Trophoblast cell (in vitro differentiated cells and primary cell): ENCODE data around the gene PLLP.

Experiments used
- DNase-seq, 2 donors: peaks; one replicate each; pipeline ENCODE4 v3.0.0-alpha.2; 2016
- H2AFZ ChIP-seq: 2 replicates; pipeline ENCODE4 v1.6.1; 2013; ENCODE audit warnings: low read length, moderate library complexity, mild to moderate bottlenecking; ENCODE audit not compliant: insufficient read depth, poor library complexity
- H2AK5ac ChIP-seq: 2 replicates; pipeline ENCODE4 v1.6.1; 2013; ENCODE audit warnings: mild to moderate bottlenecking, low read length
- H2BK120ac ChIP-seq: 2 replicates; pipeline ENCODE4 v1.6.1; 2013; ENCODE audit warnings: low read length, mild to moderate bottlenecking, moderate library complexity; ENCODE audit not compliant: insufficient read depth, poor library complexity
- H2BK12ac ChIP-seq: 2 replicates; pipeline ENCODE4 v1.6.1; 2013; ENCODE audit warnings: mild to moderate bottlenecking, low read length, moderate library complexity
- H2BK5ac ChIP-seq: 2 replicates; pipeline ENCODE4 v1.6.1; 2013; ENCODE audit warnings: low read length, low read depth, moderate library complexity, mild to moderate bottlenecking; ENCODE audit not compliant: poor library complexity
- H3K14ac ChIP-seq: 2 replicates; pipeline ENCODE4 v1.6.1; 2013; ENCODE audit warnings: mild to moderate bottlenecking, low read length
- H3K18ac ChIP-seq: 2 replicates; pipeline ENCODE4 v1.6.1; 2013; ENCODE audit warnings: mild to moderate bottlenecking, low read length
- H3K23ac ChIP-seq: 2 replicates; pipeline ENCODE4 v1.6.1; 2013; ENCODE audit warnings: low read length
- H3K27ac ChIP-seq: 2 replicates; pipeline ENCODE4 v1.5.1; 2013; ENCODE audit warnings: low read depth, mild to moderate bottlenecking, inconsistent platforms, low read length, moderate library complexity
- H3K27me3 ChIP-seq: 2 replicates; pipeline ENCODE4 v1.6.1; 2013; ENCODE audit warnings: inconsistent platforms, mild to moderate bottlenecking, low read length, moderate library complexity; ENCODE audit not compliant: insufficient read depth
- H3K36me3 ChIP-seq, 2 experiments: 1 replicate in 1 of 2; 2 replicates in 1 of 2; pipeline ENCODE4 v1.6.1; 2013; ENCODE audit warnings: low read length in 2 of 2, mild to moderate bottlenecking in 2 of 2, moderate library complexity in 1 of 2; ENCODE audit not compliant: insufficient read depth in 2 of 2, control insufficient read depth in 1 of 2
- H3K4ac ChIP-seq: 2 replicates; pipeline ENCODE4 v1.6.1; 2013; ENCODE audit warnings: low read depth, mild to moderate bottlenecking, low read length, moderate library complexity
- H3K4me1 ChIP-seq, 2 experiments: 1 replicate in 1 of 2; 2 replicates in 1 of 2; pipeline ENCODE4 v1.6.1; 2013; ENCODE audit warnings: low read length in 2 of 2, mild to moderate bottlenecking in 2 of 2, moderate library complexity in 1 of 2; ENCODE audit not compliant: insufficient read depth in 2 of 2, control insufficient read depth in 1 of 2
- H3K4me2 ChIP-seq: 2 replicates; pipeline ENCODE4 v1.6.1; 2013; ENCODE audit warnings: inconsistent platforms, mild to moderate bottlenecking, low read length, moderate library complexity
- H3K4me3 ChIP-seq: 2 replicates; pipeline ENCODE4 v1.5.1; 2013; ENCODE audit warnings: mild to moderate bottlenecking, low read depth, low read length, inconsistent platforms
- H3K79me1 ChIP-seq: one replicate; pipeline ENCODE4 v1.6.1; 2013; ENCODE audit warnings: low read length
- H3K79me2 ChIP-seq: 2 replicates; pipeline ENCODE4 v1.6.1; 2013; ENCODE audit warnings: low read length, mild to moderate bottlenecking; ENCODE audit not compliant: control insufficient read depth, insufficient read depth, poor library complexity
- H3K9ac ChIP-seq: 2 replicates; pipeline ENCODE4 v1.6.1; 2013; ENCODE audit warnings: mild to moderate bottlenecking, low read length
- H3K9me3 ChIP-seq: 2 replicates; pipeline ENCODE4 v1.6.1; 2013; ENCODE audit warnings: low read depth, mild to moderate bottlenecking, control low read depth, inconsistent platforms, low read length; ENCODE audit not compliant: insufficient read depth
- H4K12ac ChIP-seq: 2 replicates; pipeline ENCODE4 v1.6.1; 2013; ENCODE audit warnings: low read depth, mild to moderate bottlenecking, low read length, moderate library complexity
- H4K8ac ChIP-seq: 2 replicates; pipeline ENCODE4 v1.6.1; 2013; ENCODE audit warnings: low read depth, mild to moderate bottlenecking, low read length, moderate library complexity
- H4K91ac ChIP-seq: one replicate; pipeline ENCODE4 v1.6.1; 2013; ENCODE audit warnings: low read depth, mild to moderate bottlenecking, low read length, moderate library complexity
- WGBS: extraction: QIAGEN DNeasy Blood & Tissue Kit; methylation state at CpG from one replicate; pipeline ENCODE4 v1.1.7; 2013; ENCODE audit warnings: missing lambda C conversion rate; ENCODE audit not compliant: insufficient read length, insufficient coverage; ENCODE audit errors: extremely low coverage; 5-methylcytosine and 5-hydroxymethylcytosine counted together

The PLLP gene

GRCh38 chr16:57263541-57264351, 20.7 kb downstream of the PLLP start:
- Histone ChIP-seq H4K91ac (no peak overlapping the region), H3K4me1 (peaks cover 13 to 14% of the 10 kb centered on the region in 2 experiments), H3K27me3 (no peaks in the 10 kb centered on the region), H2BK12ac (no peak overlapping the region), H3K18ac (no peak overlapping the region), H3K4me2 (no peak overlapping the region), H3K4me3 (no peak overlapping the region), H4K8ac (no peak overlapping the region), H2BK5ac (no peak overlapping the region), H3K9ac (no peak overlapping the region), H3K36me3 (no peaks in the 10 kb centered on the region), H4K12ac (no peak overlapping the region), H2AFZ (no peak overlapping the region), H3K9me3 (no peaks in the 10 kb centered on the region), H3K27ac (no peak overlapping the region), H2BK120ac (no peak overlapping the region), H3K23ac (no peak overlapping the region), H3K4ac (no peak overlapping the region), H3K79me2 (no peaks in the 10 kb centered on the region), H3K14ac (no peak overlapping the region), H3K79me1 (peaks cover 4% of the 10 kb centered on the region), H2AK5ac (no peak overlapping the region)
- DNase-seq: no peak
- no CpG with 5 or more reads among the region's 18 CpGs for WGBS

- no peak overlapping the region for H2BK12ac ChIP-seq
- H3K4me3 ChIP-seq: no peak overlapping the region
- H3K23ac ChIP-seq: no peak overlapping the region
- no peak overlapping the region for H4K91ac ChIP-seq
- no peak overlapping the region for H4K12ac ChIP-seq
- no peak overlapping the region for H2BK120ac ChIP-seq
- H3K79me2 ChIP-seq: no peaks in the 10 kb centered on the region
- H3K4me1 ChIP-seq: peaks cover 13 to 14% of the 10 kb centered on the region in 2 experiments
- H3K36me3 ChIP-seq: no peaks in the 10 kb centered on the region
- H2BK5ac ChIP-seq: no peak overlapping the region
- no CpG with 5 or more reads among the region's 17 CpGs for WGBS
- peak overlapping the region; percentile 24 for H2AK5ac ChIP-seq
- no peak overlapping the region for H3K14ac ChIP-seq
- no peak overlapping the region for H3K9ac ChIP-seq
- H3K9me3 ChIP-seq: no peaks in the 10 kb centered on the region
- H3K18ac ChIP-seq: no peak overlapping the region
- peaks cover 4% of the 10 kb centered on the region for H3K79me1 ChIP-seq
- no peak overlapping the region for H3K4ac ChIP-seq
- H2AFZ ChIP-seq: no peak overlapping the region
- no peak overlapping the region for H3K27ac ChIP-seq
- no peak for DNase-seq
- no peak overlapping the region for H4K8ac ChIP-seq
- no peak overlapping the region for H3K4me2 ChIP-seq
- no peaks in the 10 kb centered on the region for H3K27me3 ChIP-seq
Measured at GRCh38 chr16:57262841-57263540, 21.5 kb downstream of the PLLP start.

GRCh38 chr16:57261806-57262205, 22.7 kb downstream of the PLLP start:
- peaks cover 4% of the 10 kb centered on the region for H3K79me1 ChIP-seq
- H2AK5ac ChIP-seq: no peak overlapping the region

GRCh38 chr16:57260294-57260929, 24.1 kb downstream of the PLLP start:
- Histone ChIP-seq H3K4me1 (peaks cover 8 to 9% of the 10 kb centered on the region in 2 experiments), H3K18ac (peak overlapping the region; percentile 57), H3K23ac (no peak overlapping the region), H4K8ac (peak overlapping the region; percentile 50), H3K79me2 (no peaks in the 10 kb centered on the region), H3K4me2 (peak overlapping the region; percentile 39), H3K79me1 (peaks cover 4% of the 10 kb centered on the region), H3K4me3 (no peak overlapping the region), H2BK120ac (peak overlapping the region; percentile 55), H2BK5ac (no peak overlapping the region), H4K12ac (no peak overlapping the region), H2AFZ (peak overlapping the region; percentile 35), H3K27me3 (no peaks in the 10 kb centered on the region), H3K9me3 (no peaks in the 10 kb centered on the region), H2AK5ac (peak overlapping the region; percentile 57), H3K27ac (peak overlapping the region; percentile 83), H3K14ac (peak overlapping the region; percentile 62), H3K36me3 (no peaks in the 10 kb centered on the region), H3K9ac (no peak overlapping the region), H4K91ac (peak overlapping the region; percentile 6), H3K4ac (no peak overlapping the region), H2BK12ac (no peak overlapping the region)
- no CpG with 5 or more reads among the region's 16 CpGs for WGBS
- peak; percentile 21 to 56 for DNase-seq

More at GRCh38 chr16:57261806-57262205, 22.7 kb downstream of the PLLP start:
- H4K12ac ChIP-seq: no peak overlapping the region
- no peak overlapping the region for H3K9ac ChIP-seq
- H3K27ac ChIP-seq: no peak overlapping the region
- H2BK5ac ChIP-seq: no peak overlapping the region
- no peak overlapping the region for H2BK120ac ChIP-seq
- H3K36me3 ChIP-seq: no peaks in the 10 kb centered on the region
- no peak overlapping the region for H4K8ac ChIP-seq
- H3K18ac ChIP-seq: no peak overlapping the region
- no peak overlapping the region for H4K91ac ChIP-seq
- H3K23ac ChIP-seq: no peak overlapping the region
- no peaks in the 10 kb centered on the region for H3K9me3 ChIP-seq
- WGBS: no CpG with 5 or more reads among the region's 9 CpGs
- no peak overlapping the region for H2BK12ac ChIP-seq
- H3K27me3 ChIP-seq: no peaks in the 10 kb centered on the region
- no peak for DNase-seq
- H3K14ac ChIP-seq: no peak overlapping the region
- no peak overlapping the region for H2AFZ ChIP-seq
- no peak overlapping the region for H3K4me2 ChIP-seq
- H3K79me2 ChIP-seq: no peaks in the 10 kb centered on the region
- no peak overlapping the region for H3K4ac ChIP-seq
- no peak overlapping the region for H3K4me3 ChIP-seq
- peaks cover 13 to 14% of the 10 kb centered on the region in 2 experiments for H3K4me1 ChIP-seq
